GM20000 (cell line): ENCODE measurements around the gene MUL1.

Experiments used
- DNase-seq: peaks from one replicate; pipeline ENCODE4 v3.0.0; 2012; ENCODE audit warnings: low spot score
- TF ChIP-seq, protein P1 (sequence below): IDR thresholded peaks from 2 replicates; pipeline ENCODE4 v1.5.1; 2012; ENCODE audit warnings: mild to moderate bottlenecking, control low read depth; ENCODE audit errors: extremely low read depth, missing control alignments

Gene MUL1

DNA sequence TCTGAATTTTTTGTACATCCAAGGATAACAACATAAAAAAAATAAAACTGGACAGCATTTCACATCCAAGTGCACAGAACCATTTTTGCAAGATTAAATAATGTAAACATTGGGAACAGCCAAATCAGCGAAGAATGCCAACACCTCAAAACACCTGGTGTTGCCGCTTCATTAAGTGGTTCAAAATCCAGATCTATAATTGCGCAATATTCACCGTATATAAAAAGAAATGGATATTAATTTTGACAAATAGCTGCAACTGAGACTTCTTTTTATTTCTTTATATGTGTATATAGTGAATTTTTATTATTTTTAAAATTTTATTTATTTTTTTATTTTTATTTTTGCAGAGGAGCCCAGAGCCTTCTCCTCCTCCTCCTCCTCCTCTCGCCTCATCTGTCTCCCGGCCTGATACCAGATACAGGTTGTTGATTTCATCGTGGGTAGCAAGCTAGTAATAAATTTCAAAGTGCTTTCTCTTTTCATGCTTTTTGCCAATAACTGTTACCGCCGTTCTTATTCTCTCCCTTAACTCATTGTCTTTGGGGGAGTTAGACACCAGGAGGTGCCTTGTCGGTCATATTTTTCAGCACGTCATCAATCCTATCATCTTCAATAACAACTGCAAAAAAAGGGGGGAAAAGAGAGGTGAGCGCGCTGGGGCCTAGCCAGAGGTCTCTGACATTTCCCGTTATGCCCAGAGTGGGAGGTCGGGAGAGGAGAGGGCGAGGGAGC, 24.7 kb downstream of the MUL1 start:
- TF ChIP-seq, protein P1, sequence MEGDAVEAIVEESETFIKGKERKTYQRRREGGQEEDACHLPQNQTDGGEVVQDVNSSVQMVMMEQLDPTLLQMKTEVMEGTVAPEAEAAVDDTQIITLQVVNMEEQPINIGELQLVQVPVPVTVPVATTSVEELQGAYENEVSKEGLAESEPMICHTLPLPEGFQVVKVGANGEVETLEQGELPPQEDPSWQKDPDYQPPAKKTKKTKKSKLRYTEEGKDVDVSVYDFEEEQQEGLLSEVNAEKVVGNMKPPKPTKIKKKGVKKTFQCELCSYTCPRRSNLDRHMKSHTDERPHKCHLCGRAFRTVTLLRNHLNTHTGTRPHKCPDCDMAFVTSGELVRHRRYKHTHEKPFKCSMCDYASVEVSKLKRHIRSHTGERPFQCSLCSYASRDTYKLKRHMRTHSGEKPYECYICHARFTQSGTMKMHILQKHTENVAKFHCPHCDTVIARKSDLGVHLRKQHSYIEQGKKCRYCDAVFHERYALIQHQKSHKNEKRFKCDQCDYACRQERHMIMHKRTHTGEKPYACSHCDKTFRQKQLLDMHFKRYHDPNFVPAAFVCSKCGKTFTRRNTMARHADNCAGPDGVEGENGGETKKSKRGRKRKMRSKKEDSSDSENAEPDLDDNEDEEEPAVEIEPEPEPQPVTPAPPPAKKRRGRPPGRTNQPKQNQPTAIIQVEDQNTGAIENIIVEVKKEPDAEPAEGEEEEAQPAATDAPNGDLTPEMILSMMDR: no peak
- DNase-seq: no peak

DNA sequence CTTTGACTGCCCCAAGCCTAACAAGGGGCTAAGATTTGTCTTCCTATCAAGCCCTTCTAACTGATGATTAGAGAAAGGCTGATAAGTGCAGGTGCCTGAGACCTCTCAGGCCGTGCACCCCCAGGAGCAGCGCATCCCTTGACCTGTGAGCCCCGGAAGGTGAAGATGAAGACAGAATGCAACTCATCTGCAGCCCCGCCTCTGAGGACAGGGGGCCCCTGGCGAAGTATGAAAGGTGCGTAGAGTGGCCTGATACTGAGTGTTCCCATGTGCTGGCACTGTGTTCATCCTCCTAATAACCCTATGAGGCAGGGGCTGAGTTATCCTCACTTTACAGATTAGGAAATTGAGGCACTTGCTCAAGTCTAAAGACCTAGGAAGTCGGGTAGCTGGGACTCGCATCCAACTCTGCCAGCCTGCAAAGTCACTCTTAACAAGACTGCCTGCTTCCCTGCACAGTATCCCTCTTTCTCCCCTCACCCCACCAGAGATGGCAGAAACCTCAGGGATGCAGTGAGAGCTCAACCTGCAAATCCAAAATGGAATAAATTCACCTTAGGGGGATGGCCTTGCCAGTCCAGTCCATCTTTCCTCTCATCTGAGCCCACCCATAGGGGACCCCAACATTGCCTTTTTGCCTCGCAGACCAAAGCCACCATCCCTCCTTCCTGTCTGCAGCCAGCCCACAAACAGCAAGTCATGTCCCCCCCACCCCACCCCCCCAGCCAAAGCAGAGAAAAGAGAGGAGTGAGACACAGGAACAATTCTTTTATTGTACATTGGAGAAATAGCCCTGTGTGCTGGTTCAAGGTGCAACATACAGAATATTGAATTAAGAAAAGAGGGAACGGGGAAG, 26.1 kb downstream of the MUL1 start:
- TF ChIP-seq, protein P1: no peak
- DNase-seq: no peak

DNA sequence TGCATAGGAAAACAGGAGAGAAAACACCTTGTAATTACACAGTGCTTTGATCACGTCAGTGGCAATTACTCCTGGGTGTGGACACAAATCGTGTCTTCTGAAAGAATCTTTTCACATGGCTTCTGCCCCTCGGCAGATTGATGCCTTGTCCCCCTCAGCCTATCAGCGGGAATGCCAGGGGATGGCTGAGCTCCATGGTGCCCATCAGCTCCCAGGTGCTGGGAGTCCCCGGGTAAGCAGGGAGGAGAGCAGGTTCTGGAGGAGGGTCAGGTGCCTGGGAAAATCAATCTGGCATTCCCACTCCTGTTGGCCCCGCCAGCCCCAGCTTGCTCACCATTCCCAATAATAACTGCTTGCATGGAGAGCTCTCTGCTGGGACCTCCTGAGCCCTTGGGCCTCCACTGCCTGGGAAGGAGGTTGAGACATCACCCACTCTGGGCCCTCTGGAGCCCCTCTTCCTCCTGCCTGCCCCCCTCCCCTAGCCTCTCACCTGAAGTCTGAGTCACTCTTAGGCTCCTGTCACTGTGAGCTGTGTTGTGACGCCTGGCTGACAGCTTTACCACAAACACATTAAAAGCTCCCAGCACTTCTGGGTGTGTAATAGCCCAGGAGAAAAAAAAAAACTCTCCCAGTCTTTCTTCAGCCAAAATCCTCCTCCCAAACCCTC, 26.9 kb downstream of the MUL1 start:
- TF ChIP-seq, protein P1: no peak
- no peak for DNase-seq

DNA sequence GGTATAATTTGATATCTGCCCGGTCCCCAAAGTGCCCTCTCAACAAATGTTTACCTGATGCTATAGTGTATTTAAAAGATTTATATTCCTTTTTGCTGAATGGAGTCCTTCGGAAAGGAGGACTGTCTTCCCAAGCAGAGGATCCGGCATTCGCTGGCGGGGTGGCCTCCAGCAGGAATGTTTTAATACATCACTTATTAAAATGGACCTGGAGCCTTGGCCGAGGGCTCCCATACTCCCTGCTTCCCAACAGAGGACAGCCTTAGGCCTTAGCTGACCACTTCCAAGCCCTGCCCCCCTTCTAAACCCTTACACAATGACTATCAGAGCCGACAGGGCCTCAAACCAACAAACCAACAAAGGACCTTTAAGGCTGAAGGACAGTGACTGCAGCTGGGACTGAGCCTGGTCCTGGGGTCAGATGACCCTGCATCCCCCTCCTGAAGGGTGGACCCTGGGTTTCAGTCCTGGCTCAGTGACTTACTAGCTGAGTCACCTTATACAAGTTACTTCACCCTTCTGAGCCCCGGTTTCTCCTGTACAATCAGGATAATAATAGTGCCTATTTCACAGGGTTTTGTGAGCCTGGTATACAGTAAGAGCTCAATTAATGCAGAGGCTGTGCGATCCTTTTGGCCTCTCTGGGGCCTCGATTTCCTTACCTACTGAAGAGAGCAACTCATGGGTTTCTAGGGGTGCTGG, 27.6 kb downstream of the MUL1 start:
- DNase-seq: no peak
- TF ChIP-seq, protein P1: no peak

DNA sequence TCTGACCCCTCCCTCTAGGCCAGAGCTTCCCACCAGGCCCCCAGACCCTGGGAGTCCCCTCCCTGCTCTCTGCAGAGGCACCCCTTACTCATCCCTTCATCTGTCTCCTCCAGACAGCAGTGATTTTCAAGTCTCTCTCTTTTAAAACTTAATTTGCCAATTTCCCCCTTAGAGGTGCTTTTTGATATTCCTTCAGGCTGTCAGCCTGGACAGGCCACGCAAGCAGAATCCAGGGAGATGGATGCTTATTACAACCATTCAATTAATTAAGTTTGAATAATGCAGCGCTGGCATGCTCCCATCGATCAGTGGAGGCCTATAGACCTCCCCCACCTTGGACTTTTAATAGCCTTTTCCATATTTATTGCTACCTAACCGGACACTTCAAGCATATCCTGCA, 28.1 kb downstream of the MUL1 start:
- TF ChIP-seq, protein P1: no peak
- DNase-seq: no peak

DNA sequence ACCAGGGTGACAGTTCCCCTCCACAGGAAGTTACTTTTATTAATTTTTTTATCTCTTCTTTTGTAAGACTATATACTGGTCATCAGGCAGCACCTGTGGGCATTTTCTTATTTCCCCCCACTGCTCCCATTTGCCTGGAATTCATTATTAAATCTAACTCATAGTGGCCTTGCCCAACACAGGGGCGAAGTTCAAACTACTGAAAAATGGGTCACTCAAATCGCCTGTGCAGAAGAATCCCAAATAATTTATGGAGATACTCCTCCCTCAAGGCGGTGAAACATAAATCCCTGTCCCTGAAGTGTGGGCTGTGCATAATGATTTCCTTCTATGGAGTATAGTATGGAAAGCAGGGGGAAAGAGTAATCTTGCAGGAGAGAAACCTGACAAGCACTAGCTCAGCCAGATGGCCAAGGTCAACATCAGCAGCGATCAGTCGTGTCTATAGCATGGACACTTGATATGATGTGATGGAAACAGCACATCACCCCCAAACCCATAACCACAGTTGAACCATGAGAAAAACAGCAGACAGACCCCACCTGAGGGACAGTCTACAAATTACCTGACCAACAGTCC, 29.8 kb downstream of the MUL1 start:
- TF ChIP-seq, protein P1: no peak
- DNase-seq: no peak
